ENCODE measurements around the gene SBK3.
"Not testable (repeated sequence)": the region's sequence is repeated elsewhere in the genome, so short reads cannot be mapped to it uniquely, and the experiment has no call there.

SBK3 gene

DNA sequence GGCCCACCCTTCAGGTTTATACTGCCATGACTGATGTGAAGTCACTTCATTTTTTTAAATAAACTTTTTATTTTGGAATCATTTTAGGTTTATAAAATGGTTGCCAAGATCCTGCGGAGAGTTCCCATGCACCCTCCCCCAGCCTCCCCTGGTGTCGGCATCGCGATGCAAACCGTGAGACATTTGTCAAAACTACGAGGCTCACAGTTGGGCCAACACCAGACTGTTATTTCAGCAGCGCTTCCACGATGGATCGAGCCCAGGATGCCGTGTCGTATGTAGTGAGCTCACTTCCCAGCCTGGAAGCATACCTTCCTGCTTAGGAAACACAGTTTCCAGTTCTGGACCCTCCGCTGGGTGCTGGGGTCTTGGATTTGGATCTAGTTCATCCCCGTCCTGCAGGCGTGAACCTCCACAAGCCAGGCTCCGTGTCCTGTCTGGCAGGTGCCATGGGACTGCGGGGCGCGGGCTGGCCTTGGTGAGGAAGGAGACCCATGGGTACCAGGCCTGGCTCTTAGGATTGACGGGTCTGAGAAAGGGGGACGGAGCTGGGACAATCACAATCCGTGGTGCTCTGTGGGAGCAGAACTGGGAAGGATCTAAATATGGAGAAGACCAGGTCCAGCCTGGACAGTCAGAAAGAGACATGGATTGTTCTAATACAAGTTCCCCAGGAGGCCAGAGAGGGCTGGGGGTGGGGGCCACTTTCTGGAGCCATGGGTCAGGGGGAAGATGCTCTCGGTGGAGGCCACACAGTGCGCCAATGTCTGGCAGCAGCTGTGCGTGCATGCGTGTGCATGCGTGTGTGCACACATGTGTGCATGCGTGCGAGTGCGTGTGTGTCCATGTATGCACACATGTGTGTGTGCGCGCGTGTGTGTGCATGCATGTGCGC lies 6.0 kb downstream of the SBK3 start:
- no peak for DNase-seq

DNA sequence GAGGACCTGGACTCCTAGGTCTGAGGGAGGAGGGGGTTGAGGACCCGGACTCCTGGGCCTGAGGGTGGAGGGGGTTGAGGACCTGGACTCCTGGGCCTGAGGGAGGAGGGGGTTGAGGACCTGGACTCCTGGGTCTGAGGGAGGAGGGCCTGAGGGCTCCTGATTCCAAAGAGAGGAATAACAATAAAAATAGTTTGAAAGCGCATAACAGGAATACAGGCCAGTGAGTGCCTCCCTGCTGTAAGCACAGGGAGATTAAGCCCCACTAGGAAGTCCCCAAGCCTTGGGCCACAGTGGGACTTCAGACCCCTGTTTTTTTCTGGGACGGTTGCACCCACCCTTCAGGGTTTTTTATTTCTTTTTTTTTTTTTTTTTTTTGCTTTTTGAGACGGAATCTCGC lies 7.2 kb downstream of the SBK3 start:
- DNase-seq: no peak

- no peak for DNase-seq
Observed at GRCh38 chr19:55537741-55538111, 7.6 kb downstream of the SBK3 start.

DNA sequence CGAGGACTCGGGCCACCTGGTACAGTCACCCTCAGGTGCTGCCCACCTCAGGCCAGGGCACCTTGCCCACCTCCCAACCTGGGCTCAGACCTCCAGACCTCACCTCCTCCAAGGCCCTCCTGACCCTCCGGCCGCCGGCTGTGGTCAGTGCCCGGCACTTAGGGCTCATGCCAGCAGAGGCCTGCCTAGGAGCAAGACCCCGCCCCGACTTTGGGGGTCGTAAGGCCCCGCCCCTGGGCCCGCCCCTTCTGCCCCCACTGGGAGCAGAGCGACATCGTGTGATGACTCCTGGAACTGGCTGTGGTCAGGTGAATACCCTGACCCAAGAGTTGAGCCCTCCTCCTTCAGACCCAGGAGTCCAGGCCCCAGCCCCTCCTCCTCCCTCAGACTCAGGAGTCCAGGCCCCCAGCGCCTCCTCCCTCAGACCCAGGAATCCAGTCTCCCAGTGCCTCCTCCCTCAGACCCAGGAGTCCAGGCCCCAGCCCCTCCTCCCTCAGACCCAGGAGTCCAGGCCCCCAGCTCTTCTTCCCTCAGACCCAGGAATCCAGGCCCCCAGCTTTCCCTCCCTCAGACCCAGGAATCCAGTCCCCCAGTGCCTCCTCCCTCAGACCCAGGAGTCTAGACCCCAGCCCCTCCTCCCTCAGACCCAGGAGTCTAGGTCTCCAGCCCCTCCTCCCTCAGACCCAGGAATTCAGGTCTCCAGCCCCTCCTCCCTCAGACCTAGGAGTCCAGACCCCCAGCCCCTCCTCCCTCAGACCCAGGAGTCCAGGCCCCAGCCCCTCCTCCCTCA lies 8.2 kb downstream of the SBK3 start, which contains the start of gene SBK2:
TSS of gene SBK2 (minus strand) at position 183 of the 790 bp plus-strand sequence. CDS start 839 bp downstream, outside the sequence.
- no peak for DNase-seq

- DNase-seq: no peak
Observed at GRCh38 chr19:55536366-55536765, 9.0 kb downstream of the SBK3 start.

- DNase-seq: no peak
Observed at GRCh38 chr19:55535965-55536350, 9.4 kb downstream of the SBK3 start.

- no peak for DNase-seq
Observed at GRCh38 chr19:55535173-55535964, 10.0 kb downstream of the SBK3 start.

DNA sequence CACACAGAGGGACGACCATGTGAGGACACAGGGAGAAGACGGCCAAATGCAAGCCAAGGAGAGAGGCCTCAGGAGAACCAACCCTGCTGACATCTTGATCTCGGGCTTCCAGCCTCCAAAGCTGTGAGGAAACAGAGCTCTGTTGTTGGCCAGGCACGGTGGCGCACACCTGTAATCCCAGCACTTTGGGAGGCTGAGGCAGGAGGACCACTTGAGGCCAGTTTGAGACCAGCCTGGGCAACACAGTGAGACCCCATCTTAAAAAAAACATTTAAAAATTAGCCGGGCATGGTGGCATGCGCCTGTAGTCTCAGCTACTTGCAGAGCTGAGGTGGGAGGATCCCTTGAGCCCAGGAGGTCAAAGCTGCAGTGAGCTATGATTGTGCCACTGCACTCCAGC lies 11.1 kb downstream of the SBK3 start:
- not testable (repeated sequence) for DNase-seq

DNA sequence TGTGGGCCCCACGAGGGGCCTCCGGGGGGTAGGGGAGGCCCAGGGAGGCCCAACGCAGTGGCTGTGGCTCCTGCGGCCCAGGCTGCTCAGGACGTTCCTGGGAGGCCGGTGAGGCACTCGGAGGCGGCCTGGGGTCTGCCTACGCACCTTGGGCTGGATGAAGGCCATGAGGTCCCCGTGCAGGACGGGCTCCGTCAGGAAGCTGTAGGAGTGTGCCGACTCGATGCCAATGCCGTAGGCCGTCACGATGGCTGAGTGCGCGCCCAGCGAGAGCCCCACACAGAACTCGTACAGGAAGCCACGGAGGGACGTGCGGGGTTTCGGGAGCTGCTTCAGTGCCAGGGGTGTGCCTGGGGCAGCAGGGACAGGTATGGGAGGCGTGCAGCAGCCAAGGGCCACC lies 14.3 kb downstream of the SBK3 start:
- no peak for DNase-seq

DNA sequence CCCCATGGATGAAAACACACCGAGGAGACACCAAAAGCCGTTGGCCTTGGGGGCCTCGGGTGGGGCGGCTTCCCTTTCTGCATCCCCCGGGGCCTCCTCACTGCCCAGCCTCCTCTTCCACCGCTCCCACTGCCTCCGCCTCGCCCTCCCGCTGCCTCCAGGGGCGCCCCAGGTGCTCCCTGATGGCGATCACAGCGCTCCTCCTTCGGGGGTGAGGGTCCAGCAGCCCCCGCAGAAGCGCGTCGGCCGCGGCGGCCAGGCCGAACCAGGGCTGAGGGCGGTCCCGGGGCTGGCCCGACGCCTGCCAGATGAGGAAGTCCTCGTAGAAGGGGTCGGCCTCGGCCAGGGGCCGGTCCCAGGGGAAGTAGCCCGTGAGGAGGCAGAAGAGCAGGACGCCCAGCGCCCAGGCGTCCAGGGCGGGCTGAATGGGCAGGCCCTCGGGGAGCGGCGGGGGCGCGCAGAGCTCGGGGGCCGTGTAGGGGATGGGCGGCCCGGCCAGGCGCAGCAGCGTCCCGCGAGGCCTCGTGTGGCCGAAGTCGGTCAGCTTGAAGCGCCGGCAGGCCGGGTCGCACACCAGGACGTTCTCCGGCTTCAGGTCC lies 15.6 kb downstream of the SBK3 start:
- no peak for DNase-seq

DNA sequence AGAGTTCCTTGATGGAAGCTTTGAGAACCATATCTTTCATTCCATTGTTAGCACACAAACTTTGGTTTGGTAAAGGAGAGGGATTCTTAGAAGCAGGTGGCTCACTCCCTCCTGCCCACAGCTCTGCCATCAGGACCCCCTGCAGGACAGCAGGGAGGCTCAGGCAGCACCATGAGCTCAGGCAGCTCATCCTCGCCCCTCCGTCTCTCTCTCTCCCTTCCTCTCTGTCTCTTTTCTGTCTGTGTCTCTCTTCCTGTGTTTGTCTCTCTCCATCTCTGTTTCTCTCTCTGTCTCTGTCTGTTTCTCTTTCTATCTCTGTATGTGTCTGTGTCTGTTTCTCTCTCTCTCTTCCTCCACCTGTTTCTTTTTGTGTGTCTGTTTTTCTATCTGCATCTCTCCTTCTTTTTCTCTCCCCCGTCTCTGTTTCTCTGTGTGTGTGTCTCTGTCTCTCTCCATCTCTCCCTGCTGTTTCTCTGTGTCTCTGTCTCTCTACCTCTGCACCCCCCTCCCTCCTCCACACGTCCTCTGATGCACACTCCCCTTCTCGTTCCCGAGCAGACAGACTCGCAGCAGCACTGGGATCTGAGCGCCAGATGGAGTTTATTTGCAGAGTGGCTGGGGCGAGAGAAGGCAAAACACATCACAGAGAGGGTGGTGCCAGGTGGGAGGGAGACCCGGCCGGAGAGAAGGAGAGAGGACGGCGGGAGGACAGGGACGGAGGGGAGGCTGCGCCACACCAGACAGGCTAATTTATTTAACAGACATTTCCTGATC lies 17.1 kb downstream of the SBK3 start:
- DNase-seq: no peak

DNA sequence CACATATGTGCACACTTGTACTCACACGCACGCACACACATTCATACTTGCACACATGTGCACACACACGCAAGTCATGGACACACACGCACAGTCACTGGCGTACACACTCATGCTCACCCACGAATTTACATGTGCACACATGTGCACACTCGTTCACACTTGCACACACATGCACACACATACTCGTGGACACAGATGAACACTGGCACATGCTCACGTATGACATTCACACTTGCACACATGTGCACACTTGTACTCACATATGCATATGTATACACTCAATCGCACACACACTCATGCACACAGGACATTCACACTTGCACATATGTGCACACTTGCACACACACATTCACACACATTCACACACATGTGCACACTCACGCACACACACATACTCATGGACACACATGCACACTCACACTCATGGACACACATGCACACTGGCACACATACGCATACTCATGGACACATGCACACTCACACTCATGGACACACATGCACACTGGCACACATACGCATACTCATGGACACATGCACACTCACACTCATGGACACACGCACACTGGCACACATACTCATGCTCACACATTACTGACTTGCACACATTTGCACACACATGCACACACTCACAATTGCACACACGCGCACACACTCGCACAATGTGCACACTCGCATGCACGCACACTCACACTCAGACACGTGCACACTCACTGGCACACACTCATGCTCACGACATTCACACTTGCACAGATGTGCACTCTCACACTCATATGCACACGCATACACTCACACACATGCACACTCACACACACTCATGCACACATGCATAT lies 17.9 kb downstream of the SBK3 start:
- no peak for DNase-seq

DNA sequence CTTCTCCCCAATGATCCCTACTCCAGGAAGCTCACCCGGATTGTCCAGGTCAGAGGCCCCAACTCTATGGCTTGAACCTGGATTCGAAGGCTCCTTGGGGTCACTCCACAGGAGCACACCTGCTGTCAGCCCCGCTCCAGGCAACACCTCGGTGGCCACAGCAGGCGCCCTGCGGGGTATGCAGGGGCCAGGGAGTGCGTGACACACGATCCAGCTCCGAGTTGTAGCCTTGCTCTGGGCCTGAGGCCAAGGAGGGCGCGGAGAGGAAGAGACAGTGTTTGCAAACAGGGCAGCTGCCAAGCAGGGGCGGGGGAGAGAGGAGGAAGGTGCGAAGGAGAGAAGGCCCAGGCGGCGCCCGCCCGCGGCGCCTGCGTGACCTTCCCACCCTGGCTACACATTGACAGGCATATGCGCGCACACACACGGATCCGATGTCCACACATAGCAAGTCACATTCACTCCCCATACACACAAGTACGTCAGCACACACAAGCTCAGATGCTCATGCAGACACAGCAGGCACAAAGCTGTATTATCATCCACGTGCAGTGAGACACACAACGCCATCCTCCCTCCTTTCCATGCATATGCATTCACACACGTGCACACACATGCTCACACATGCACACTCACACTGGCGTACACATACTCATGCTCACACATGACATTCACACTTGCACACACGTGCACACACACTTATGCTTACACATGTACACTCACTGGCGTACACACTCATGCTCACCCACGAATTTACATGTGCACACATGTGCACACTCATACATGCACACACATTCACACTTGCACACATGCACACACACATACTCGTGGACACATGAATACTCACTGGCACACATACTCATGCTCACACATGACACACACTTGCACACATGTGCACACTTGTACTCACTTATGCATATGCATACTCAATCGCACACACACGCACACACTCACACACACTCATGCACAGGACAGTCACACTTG lies 18.8 kb downstream of the SBK3 start:
- no peak for DNase-seq

- DNase-seq: no peak
Observed at GRCh38 chr19:55525289-55526101, 19.8 kb downstream of the SBK3 start.

- no peak for DNase-seq
Observed at GRCh38 chr19:55520691-55521292, 24.6 kb downstream of the SBK3 start.

DNA sequence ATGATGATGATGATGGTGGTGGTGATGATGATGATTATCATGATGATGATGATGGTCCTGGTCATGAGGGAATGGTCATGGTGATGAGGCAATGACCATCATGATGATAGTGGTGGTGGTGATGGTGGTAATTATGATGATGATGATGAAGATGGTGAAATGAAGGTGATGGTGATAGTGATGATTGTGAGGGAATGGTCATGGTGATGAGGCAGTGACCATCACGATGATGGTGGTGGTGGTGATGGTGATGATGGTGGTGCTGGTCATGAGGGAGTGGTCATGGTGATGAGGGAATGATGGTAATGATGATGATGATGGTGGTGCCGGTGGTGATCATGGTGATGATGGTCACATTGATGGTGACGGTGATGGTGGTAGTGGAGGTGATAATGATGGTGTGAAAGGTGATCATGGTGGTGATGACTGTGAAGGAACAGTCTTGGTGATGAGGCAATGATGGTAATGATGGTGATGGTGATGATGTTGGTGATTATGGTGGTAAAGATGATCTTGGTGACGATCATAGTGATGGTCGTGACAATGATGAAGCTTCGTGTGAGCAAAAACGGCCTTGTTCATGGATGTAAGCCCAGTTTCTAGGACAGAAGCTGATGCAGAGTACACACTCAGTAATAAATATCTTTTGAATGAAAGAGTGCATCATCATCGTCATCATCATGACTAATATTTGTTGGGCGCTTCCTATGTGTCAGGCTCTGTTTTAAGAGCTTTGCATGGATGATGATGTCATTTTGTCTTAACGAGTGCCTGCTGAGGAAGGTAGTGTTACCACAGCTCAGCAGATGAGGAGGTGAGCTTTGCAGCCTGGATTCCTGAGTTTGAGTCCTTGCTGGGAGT lies 25.7 kb downstream of the SBK3 start:
- no peak for DNase-seq

DNA sequence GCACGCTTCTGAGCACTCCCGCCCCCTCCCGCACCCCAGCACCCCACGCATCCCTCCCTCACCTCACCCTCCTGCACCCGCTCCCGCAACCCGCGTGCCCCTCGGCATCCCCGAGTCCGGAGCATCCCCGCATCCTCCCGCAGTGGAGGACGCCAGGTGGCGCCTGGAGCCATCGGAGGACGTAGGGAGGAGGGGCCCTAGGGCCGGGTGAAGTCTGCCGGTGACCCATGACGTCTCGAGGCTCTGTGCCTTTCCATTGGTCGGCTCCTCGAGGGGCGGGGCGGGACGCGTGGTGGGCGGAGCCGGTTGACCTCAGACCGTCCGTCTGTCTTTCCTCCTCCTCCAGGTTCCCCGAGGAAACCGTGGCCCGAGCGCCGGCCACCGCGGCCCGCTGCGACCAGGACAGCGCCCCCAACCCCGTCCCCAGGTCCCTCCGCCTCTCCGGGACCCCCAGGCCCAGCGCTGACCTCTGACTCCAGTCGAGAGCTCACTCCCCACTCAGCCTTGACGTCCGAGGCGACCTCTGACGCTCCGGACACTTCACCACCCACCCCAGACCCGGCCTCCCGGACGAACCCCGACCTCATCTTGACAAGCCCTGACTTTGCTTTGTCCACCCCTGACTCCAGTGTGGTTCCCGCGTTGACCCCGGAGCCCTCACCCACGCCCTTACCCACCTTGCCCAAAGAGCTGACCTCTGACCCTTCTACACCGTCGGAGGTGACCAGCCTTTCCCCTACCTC lies 28.3 kb downstream of the SBK3 start:
- peak; percentile 87 for DNase-seq

All from effector CD8-positive, alpha-beta T cell (primary cell).